Immature natural killer cell (primary cell): Measurements from ENCODE around the gene DAB2IP. TPM values are rescaled to one million over a fixed set of nuclear protein-coding genes. Genes with fewer than 3 reads are reported as not detected.
A peak's percentile ranks its signal among the peaks of the same experiment; 100 is the strongest.

Source experiments
- DNase-seq, 3 donors: peaks; one replicate each; pipeline ENCODE4 v3.0.0; 2022; ENCODE audit warnings: mixed read lengths in 1 of 3
- H3K27ac Mint-ChIP-seq, 6 donors: one replicate each; pipeline ENCODE4 v1.8.0; 2020; ENCODE audit warnings: mixed read lengths in 6 of 6, mild to moderate bottlenecking in 5 of 6, inconsistent platforms in 4 of 6, moderate library complexity in 3 of 6
- H3K27me3 Mint-ChIP-seq, 3 donors: one replicate each; pipeline ENCODE4 v1.8.0; 2020 to 2021; ENCODE audit warnings: low read depth in 3 of 3, mild to moderate bottlenecking in 3 of 3, mixed read lengths in 3 of 3, moderate library complexity in 3 of 3, inconsistent platforms in 1 of 3
- H3K36me3 Mint-ChIP-seq, 3 donors: one replicate each; pipeline ENCODE4 v1.8.0; 2020; ENCODE audit warnings: mixed read lengths in 3 of 3, inconsistent platforms in 2 of 3, mild to moderate bottlenecking in 2 of 3
- H3K4me1 Mint-ChIP-seq, 2 donors: one replicate each; pipeline ENCODE4 v1.8.0; 2020; ENCODE audit warnings: inconsistent platforms in 2 of 2, mild to moderate bottlenecking in 2 of 2, mixed read lengths in 2 of 2, moderate library complexity in 1 of 2
- H3K4me3 Mint-ChIP-seq, 5 donors: one replicate each; pipeline ENCODE4 v1.8.0; 2020; ENCODE audit warnings: mild to moderate bottlenecking in 5 of 5, mixed read lengths in 5 of 5, inconsistent platforms in 3 of 5, moderate library complexity in 3 of 5
- H3K9me3 Mint-ChIP-seq, 6 donors: one replicate each; pipeline ENCODE4 v1.8.0; 2020; ENCODE audit warnings: mild to moderate bottlenecking in 6 of 6, mixed read lengths in 6 of 6, inconsistent platforms in 4 of 6, moderate library complexity in 3 of 6
- polyA plus RNA-seq, 3 donors: library from polyadenylated mRNA; unstranded; fragments of 300-500 nt; fragmentation: Illumina TruSeq; gene quantifications; one replicate each; pipeline ENCODE4 v1.2.3, GENCODE V29; 2021

Gene DAB2IP
- polyA plus RNA-seq, 3 donors from 2014 or later, result 0.06 to 1.1 TPM; not detected in 1

DNA sequence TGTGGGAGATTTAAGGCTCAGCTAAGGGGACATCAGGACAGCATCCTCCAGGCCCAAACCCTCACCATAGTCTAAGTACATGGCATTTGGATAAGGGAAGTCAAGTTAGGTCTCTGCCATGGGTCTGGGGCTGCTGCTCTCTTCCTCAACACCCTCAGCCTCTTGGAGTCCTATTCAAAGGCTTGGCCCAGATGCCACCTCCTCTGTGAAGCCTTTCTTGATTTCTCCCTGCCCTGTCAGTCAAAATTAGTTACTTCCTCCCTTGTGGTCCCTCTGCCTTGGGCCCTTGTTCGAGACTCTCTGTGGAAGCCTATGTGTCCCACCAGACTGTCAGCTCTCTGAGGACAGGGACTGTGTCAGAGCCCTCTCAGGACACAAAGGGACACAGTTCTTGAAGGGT is 17.7 kb upstream of the DAB2IP start:
- H3K27me3 Mint-ChIP-seq, result peaks cover 0 to 3% (median 2%) of the 10 kb centered on the region in 3 donors
- no peak overlapping the region for H3K27ac Mint-ChIP-seq
- no peak overlapping the region for H3K4me3 Mint-ChIP-seq
- H3K36me3 Mint-ChIP-seq, result no peaks in the 10 kb centered on the region
- H3K9me3 Mint-ChIP-seq, result peaks cover 0 to 2% (median 0%) of the 10 kb centered on the region in 6 donors
- peaks cover 9 to 10% of the 10 kb centered on the region in 2 donors for H3K4me1 Mint-ChIP-seq
- no peak for DNase-seq

- no peak overlapping the region for H3K27ac Mint-ChIP-seq
- H3K4me1 Mint-ChIP-seq, result peaks cover 9 to 10% of the 10 kb centered on the region in 2 donors
- H3K9me3 Mint-ChIP-seq, result peaks cover 0 to 2% (median 0%) of the 10 kb centered on the region in 6 donors
- no peaks in the 10 kb centered on the region for H3K36me3 Mint-ChIP-seq
- DNase-seq, result no peak
- no peak overlapping the region for H3K4me3 Mint-ChIP-seq
- H3K27me3 Mint-ChIP-seq, result peaks cover 0 to 2% (median 1%) of the 10 kb centered on the region in 3 donors
Measured at GRCh38 chr9:121634329-121635261, 16.8 kb upstream of the DAB2IP start.

GRCh38 chr9:121635300-121635876 is 16.0 kb upstream of the DAB2IP start:
- Mint-ChIP-seq H3K36me3 (no peaks in the 10 kb centered on the region), H3K4me1 (peaks cover 9 to 10% of the 10 kb centered on the region in 2 donors), H3K27ac (no peak overlapping the region), H3K4me3 (no peak overlapping the region), H3K9me3 (peaks cover 0 to 2% (median 0%) of the 10 kb centered on the region in 6 donors), H3K27me3 (peaks cover 0 to 2% (median 1%) of the 10 kb centered on the region in 3 donors)
- DNase-seq, result no peak

- no peak for DNase-seq
- no peaks in the 10 kb centered on the region for H3K36me3 Mint-ChIP-seq
- no peak overlapping the region for H3K4me3 Mint-ChIP-seq
- H3K9me3 Mint-ChIP-seq, result peaks cover 0 to 2% (median 0%) of the 10 kb centered on the region in 6 donors
- H3K4me1 Mint-ChIP-seq, result peaks cover 9 to 10% of the 10 kb centered on the region in 2 donors
- peaks cover 0 to 2% (median 1%) of the 10 kb centered on the region in 3 donors for H3K27me3 Mint-ChIP-seq
- H3K27ac Mint-ChIP-seq, result no peak overlapping the region
Measured at GRCh38 chr9:121636341-121636865, 15.0 kb upstream of the DAB2IP start.

GRCh38 chr9:121636978-121637712 is 14.3 kb upstream of the DAB2IP start:
- Mint-ChIP-seq H3K27ac (peak overlapping the region in 1 of 6 donors; percentile 35), H3K36me3 (no peaks in the 10 kb centered on the region), H3K4me1 (peaks cover 9 to 10% of the 10 kb centered on the region in 2 donors), H3K4me3 (no peak overlapping the region), H3K27me3 (peaks cover 0 to 2% (median 1%) of the 10 kb centered on the region in 3 donors), H3K9me3 (peaks cover 0 to 2% (median 0%) of the 10 kb centered on the region in 6 donors)
- DNase-seq, result no peak

- Mint-ChIP-seq H3K36me3 (no peaks in the 10 kb centered on the region), H3K27ac (no peak overlapping the region), H3K27me3 (peaks cover 0 to 2% (median 1%) of the 10 kb centered on the region in 3 donors), H3K4me3 (no peak overlapping the region), H3K4me1 (peaks cover 9 to 10% of the 10 kb centered on the region in 2 donors), H3K9me3 (peaks cover 0 to 2% (median 0%) of the 10 kb centered on the region in 6 donors)
- DNase-seq, result no peak
Measured at GRCh38 chr9:121637713-121638220, 13.7 kb upstream of the DAB2IP start.

DNA sequence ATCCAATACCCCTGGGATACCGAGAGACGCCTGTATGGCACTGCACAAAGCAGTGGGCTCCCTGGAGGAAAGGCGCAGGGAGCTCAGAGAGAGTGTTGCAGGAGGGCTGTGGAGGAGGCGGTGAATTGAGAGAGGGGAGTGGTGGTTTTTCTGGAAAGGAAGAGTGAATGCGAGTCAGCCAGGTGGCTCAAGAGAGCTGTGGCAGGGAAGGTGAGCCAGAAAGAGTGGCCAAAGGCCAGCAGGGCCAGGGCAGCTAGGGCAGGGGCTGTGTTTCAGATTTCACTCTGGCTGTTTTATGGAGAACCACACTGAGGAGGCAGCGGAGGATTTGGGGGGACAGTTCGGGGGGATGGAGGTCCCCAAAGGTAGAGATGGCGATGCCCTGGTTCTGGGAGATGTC is 13.0 kb upstream of the DAB2IP start:
- peaks cover 0 to 2% (median 0%) of the 10 kb centered on the region in 6 donors for H3K9me3 Mint-ChIP-seq
- peaks cover 9 to 10% of the 10 kb centered on the region in 2 donors for H3K4me1 Mint-ChIP-seq
- H3K27me3 Mint-ChIP-seq, result peaks cover 0 to 2% (median 1%) of the 10 kb centered on the region in 3 donors
- no peak overlapping the region for H3K4me3 Mint-ChIP-seq
- no peaks in the 10 kb centered on the region for H3K36me3 Mint-ChIP-seq
- no peak for DNase-seq
- no peak overlapping the region for H3K27ac Mint-ChIP-seq

DNA sequence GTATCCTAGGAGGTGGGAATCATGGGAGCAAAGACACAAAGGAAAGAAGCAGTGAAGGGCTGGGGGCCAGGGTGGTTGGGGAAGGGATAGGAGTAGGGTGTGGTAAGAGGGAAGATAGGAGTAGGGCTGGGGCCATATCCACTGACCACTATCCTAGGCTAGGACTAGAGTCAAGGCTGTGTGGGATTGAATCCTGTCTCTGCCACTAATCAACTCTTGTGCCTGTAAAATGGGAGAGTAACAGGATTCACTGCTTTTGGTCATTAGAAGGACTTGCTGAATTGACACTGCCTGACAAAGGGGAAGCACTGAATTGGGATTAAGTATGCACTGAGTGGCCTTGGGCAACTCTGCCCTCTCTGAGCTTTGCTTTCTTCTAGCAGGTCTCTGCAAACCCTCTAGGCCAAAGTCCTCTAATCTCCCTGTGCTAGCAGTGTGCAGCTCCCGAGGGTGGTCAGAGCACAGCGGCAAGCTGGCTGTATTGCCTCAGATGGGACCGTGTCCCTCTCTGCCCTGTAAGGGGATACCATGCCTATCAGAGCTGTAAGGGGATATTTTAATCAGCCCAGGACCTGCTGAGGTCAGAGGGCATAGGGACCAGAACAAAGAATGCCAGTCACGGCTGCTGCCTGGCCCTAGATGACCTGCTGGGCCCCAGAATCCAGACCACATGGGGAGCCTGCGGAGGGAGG is 12.4 kb upstream of the DAB2IP start:
- Mint-ChIP-seq H3K27me3 (peaks cover 0 to 2% (median 1%) of the 10 kb centered on the region in 3 donors), H3K9me3 (peaks cover 0 to 2% (median 0%) of the 10 kb centered on the region in 6 donors), H3K27ac (no peak overlapping the region), H3K4me3 (no peak overlapping the region), H3K36me3 (no peaks in the 10 kb centered on the region), H3K4me1 (peaks cover 7 to 10% of the 10 kb centered on the region in 2 donors)
- no peak for DNase-seq

- H3K27me3 Mint-ChIP-seq, result peaks cover 0 to 2% (median 1%) of the 10 kb centered on the region in 3 donors
- H3K27ac Mint-ChIP-seq, result no peak overlapping the region
- H3K4me1 Mint-ChIP-seq, result peaks cover 2 to 6% of the 10 kb centered on the region in 2 donors
Measured at GRCh38 chr9:121639619-121640018, 11.8 kb upstream of the DAB2IP start.

DNA sequence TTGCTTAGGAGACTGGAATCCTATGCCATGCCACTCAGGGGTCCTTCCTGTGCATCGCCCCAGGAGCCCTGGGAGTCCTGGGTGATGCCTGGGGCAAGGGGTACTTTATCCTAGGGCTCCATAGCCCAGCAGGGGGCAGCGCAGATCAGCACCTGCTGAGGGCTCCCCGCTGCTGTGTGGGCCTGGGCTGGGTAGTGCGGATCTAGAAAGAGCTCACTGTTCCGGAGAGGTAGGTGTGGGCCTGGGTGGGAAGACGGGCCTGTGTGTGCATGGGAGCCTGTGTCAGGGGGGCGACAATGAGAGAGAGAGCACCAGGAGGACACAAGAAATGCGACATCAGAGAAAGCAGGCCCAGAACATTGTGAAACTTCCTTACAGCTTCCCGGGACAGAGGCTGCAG is 11.4 kb upstream of the DAB2IP start:
- Mint-ChIP-seq H3K9me3 (peaks cover 0 to 2% (median 0%) of the 10 kb centered on the region in 6 donors), H3K4me3 (no peak overlapping the region), H3K27me3 (no peaks in the 10 kb centered on the region), H3K4me1 (peaks cover 0 to 1% of the 10 kb centered on the region in 2 donors), H3K36me3 (no peaks in the 10 kb centered on the region), H3K27ac (no peak overlapping the region)
- DNase-seq, result no peak

More at GRCh38 chr9:121639619-121640018, 11.8 kb upstream of the DAB2IP start:
- Mint-ChIP-seq H3K4me3 (no peak overlapping the region), H3K9me3 (peaks cover 0 to 2% (median 0%) of the 10 kb centered on the region in 6 donors), H3K36me3 (no peaks in the 10 kb centered on the region)
- DNase-seq, result no peak

DNA sequence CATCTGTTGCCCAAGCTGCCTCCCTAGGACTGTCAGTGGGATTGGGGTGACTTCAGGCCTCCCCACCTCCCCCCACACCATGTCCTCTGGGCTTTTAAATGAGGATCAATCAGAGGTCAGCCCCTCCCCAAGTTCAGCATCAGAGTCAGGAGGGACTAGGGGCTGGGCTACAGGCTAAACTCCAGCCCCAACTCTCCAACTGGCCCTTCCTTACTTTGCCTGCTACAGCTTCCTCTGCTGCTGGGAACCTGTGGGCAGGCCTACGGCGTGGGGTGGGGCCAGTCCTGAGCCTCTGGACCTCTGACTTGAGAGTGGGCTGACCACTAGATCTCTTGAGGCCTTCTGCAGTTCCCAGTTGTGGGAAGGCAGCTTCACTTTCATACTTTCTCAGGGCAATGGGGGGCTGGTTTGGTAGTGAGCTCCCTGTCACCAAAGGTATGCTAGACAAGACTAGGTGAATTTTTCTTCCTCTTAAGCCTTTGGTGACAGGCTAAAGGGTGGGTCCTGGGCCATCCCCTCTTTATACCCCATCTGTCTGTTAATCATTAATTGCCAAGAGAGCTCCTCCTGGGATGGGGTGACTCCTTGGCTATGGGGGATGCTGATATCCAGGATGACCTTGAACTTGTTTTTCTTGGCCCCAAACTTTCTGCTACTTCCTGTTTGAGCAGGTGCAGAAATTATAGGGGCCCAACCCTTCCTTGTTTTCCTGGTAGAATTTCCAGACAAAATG is 10.8 kb upstream of the DAB2IP start:
- Mint-ChIP-seq H3K27ac (no peak overlapping the region), H3K27me3 (no peaks in the 10 kb centered on the region), H3K4me3 (no peak overlapping the region), H3K36me3 (no peaks in the 10 kb centered on the region), H3K9me3 (peaks cover 0 to 2% (median 0%) of the 10 kb centered on the region in 6 donors), H3K4me1 (no peaks in the 10 kb centered on the region)
- no peak for DNase-seq

GRCh38 chr9:121641224-121641611 is 10.2 kb upstream of the DAB2IP start:
- no peaks in the 10 kb centered on the region for H3K4me1 Mint-ChIP-seq
- H3K27me3 Mint-ChIP-seq, result no peaks in the 10 kb centered on the region
- peaks cover 0 to 2% (median 0%) of the 10 kb centered on the region in 6 donors for H3K9me3 Mint-ChIP-seq
- no peak overlapping the region for H3K4me3 Mint-ChIP-seq
- H3K36me3 Mint-ChIP-seq, result no peaks in the 10 kb centered on the region
- DNase-seq, result no peak
- H3K27ac Mint-ChIP-seq, result no peak overlapping the region
